GM21576 (cell line): ENCODE results near the gene PHACTR3.

Experiments used
- ATAC-seq: cut with Tn5 transposase; IDR thresholded peaks from one replicate; pipeline ENCODE4 v1.9.1; 2021; ENCODE audit warnings: mild to moderate bottlenecking, moderate library complexity; ENCODE audit not compliant: unreplicated experiment

The PHACTR3 gene

GRCh38 chr20:59724457-59725366 lies 120.4 kb downstream of the PHACTR3 start:
- ATAC-seq = no peak

GRCh38 chr20:59725476-59726280 lies 121.3 kb downstream of the PHACTR3 start:
- ATAC-seq = no peak

- no peak for ATAC-seq
Measured at GRCh38 chr20:59726281-59726595, 121.9 kb downstream of the PHACTR3 start.

- ATAC-seq = no peak
Measured at GRCh38 chr20:59728722-59729430, 124.5 kb downstream of the PHACTR3 start.

- no peak for ATAC-seq
Measured at GRCh38 chr20:59729506-59729905, 125.2 kb downstream of the PHACTR3 start.

- ATAC-seq = no peak
Measured at GRCh38 chr20:59730722-59731121, 126.4 kb downstream of the PHACTR3 start.

- ATAC-seq = no peak
Measured at GRCh38 chr20:59731376-59731775, 127.0 kb downstream of the PHACTR3 start.

GRCh38 chr20:59733351-59733750 lies 129.0 kb downstream of the PHACTR3 start:
- no peak for ATAC-seq

- no peak for ATAC-seq
Measured at GRCh38 chr20:59735486-59735885, 131.1 kb downstream of the PHACTR3 start.

GRCh38 chr20:59735917-59736316 lies 131.6 kb downstream of the PHACTR3 start:
- ATAC-seq = no peak

- ATAC-seq = no peak
Measured at GRCh38 chr20:59736366-59736765, 132.0 kb downstream of the PHACTR3 start.

GRCh38 chr20:59737073-59737666 lies 132.8 kb downstream of the PHACTR3 start:
- ATAC-seq = no peak

- ATAC-seq = no peak
Measured at GRCh38 chr20:59737816-59738215, 133.5 kb downstream of the PHACTR3 start.

GRCh38 chr20:59738851-59739250 lies 134.5 kb downstream of the PHACTR3 start:
- ATAC-seq = no peak

- ATAC-seq = no peak
Measured at GRCh38 chr20:59740621-59741020, 136.3 kb downstream of the PHACTR3 start.

- no peak for ATAC-seq
Measured at GRCh38 chr20:59741073-59741472, 136.7 kb downstream of the PHACTR3 start.

GRCh38 chr20:59742351-59743095 lies 138.2 kb downstream of the PHACTR3 start:
- ATAC-seq = no peak

- no peak for ATAC-seq
Measured at GRCh38 chr20:59743308-59743707, 139.0 kb downstream of the PHACTR3 start.

- no peak for ATAC-seq
Measured at GRCh38 chr20:59743767-59744485, 139.6 kb downstream of the PHACTR3 start.

- ATAC-seq = no peak
Measured at GRCh38 chr20:59744756-59745155, 140.4 kb downstream of the PHACTR3 start.
